Gastroesophageal sphincter (tissue), 4 donors: Measurements from ENCODE around the gene KLHDC3. TPM values are rescaled to one million over a fixed set of nuclear protein-coding genes. Genes with fewer than 3 reads are reported as not detected.
A peak's percentile ranks its signal among the peaks of the same experiment; 100 is the strongest.

ENCODE experiments used
- ATAC-seq: fragments of 150-250 bp; one replicate; pipeline ENCODE4 v1.9.1; 2016; ENCODE audit warnings: mild to moderate bottlenecking, moderate library complexity
- H3K27ac ChIP-seq, 4 donors: fragments of 200-600 bp; sonication (generic) in 3 of 4; 1 replicate in 3 of 4; 2 replicates in 1 of 4; pipeline ENCODE4 v1.5.1; 2016 to 2019
- H3K27me3 ChIP-seq: fragments of 200-600 bp; sonication (generic); one replicate; pipeline ENCODE4 v1.5.1; 2019
- H3K36me3 ChIP-seq, 2 donors: fragments of 200-600 bp; sonication (generic); one replicate each; pipeline ENCODE4 v1.5.1; 2019; ENCODE audit warnings: control low read depth in 1 of 2
- H3K4me1 ChIP-seq, 3 donors: fragments of 200-600 bp; sonication (generic); 1 replicate in 2 of 3; 2 replicates in 1 of 3; pipeline ENCODE4 v1.5.1; 2016 to 2019; ENCODE audit warnings: control low read depth in 2 of 3
- H3K4me3 ChIP-seq, 2 donors: fragments of 200-600 bp; sonication (generic); one replicate each; pipeline ENCODE4 v1.5.1; 2019; ENCODE audit warnings: mild to moderate bottlenecking in 1 of 2, moderate library complexity in 1 of 2
- H3K9me3 ChIP-seq, 3 donors: fragments of 200-600 bp; sonication (generic); one replicate each; pipeline ENCODE4 v1.5.1; 2017 to 2019; ENCODE audit warnings: control low read depth in 2 of 3
- EP300 ChIP-seq: sonication (generic); formaldehyde crosslinking; IDR thresholded peaks from one replicate; pipeline ENCODE4 v1.6.1; 2017; ENCODE audit warnings: antibody characterized with exemption, mild to moderate bottlenecking
- POLR2A ChIP-seq, 2 donors: fragments of 450-650 bp; IDR thresholded peaks; one replicate each; pipeline ENCODE4 v1.6.1; 2017; ENCODE audit warnings: antibody characterized with exemption in 2 of 2, mild to moderate bottlenecking in 2 of 2, moderate library complexity in 1 of 2
- POLR2AphosphoS5 ChIP-seq: sonication (generic); formaldehyde crosslinking; IDR thresholded peaks from one replicate; pipeline ENCODE4 v1.6.1; 2017; ENCODE audit warnings: antibody characterized with exemption
- WGBS, 2 donors: methylation state at CpG; one replicate each; pipeline ENCODE4 v1.1.5; 2018; ENCODE audit warnings: low coverage in 1 of 2; 5-methylcytosine and 5-hydroxymethylcytosine counted together
- total RNA-seq, 4 donors: library from RNA; depleted of rRNA; stranded (reverse); fragments of >200 nt; gene quantifications; one replicate each; pipeline ENCODE4 v1.1.0, GENCODE V29; 2016
- TF ChIP-seq, protein P1 (sequence below), 4 experiments: fragments of 200-600 bp in 2 of 4; fragments of 450-650 bp in 2 of 4; sonication (generic) in 1 of 4; IDR thresholded peaks; one replicate each; pipeline ENCODE4 v1.5.1; 2017 to 2019; ENCODE audit warnings: antibody characterized with exemption in 4 of 4, mild to moderate bottlenecking in 2 of 4, moderate library complexity in 2 of 4

The KLHDC3 gene
- total RNA-seq, 4 donors from 2014 or later, result 96.9 to 145 (median 129) TPM

DNA sequence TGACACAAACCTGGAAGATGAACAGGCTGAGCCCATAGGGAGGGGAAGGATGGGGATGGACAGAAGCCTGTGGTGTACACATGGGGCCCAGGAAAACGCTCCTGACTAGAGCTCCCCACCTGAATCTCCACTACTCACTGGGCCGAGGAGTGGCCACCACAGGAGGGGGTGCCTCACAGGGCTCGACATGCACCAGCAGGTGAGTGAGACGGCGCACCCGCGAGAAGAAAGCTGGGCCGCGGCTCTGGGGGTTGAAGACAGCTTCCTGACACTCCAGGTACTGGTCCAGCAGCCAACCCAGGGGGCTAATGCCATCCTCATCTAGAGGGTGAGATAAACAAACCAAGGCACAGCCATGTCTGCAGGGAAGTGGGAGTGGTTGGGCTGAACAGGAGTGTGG, 29.3 kb downstream of the KLHDC3 start:
- TF ChIP-seq POLR2AphosphoS5, result no peak
- Histone ChIP-seq H3K27ac (no peak overlapping the region), H3K9me3 (no peaks in the 10 kb centered on the region), H3K36me3 (peaks cover 0 to 95% of the 10 kb centered on the region in 2 donors), H3K27me3 (no peaks in the 10 kb centered on the region), H3K4me1 (no peaks in the 10 kb centered on the region), H3K4me3 (no peak overlapping the region)
- 90% methylated on average over 2 of the region's 9 CpGs; no CpG with 5 or more reads in 1 of the 2 donors for WGBS, 2 donors
- no peak for ATAC-seq

DNA sequence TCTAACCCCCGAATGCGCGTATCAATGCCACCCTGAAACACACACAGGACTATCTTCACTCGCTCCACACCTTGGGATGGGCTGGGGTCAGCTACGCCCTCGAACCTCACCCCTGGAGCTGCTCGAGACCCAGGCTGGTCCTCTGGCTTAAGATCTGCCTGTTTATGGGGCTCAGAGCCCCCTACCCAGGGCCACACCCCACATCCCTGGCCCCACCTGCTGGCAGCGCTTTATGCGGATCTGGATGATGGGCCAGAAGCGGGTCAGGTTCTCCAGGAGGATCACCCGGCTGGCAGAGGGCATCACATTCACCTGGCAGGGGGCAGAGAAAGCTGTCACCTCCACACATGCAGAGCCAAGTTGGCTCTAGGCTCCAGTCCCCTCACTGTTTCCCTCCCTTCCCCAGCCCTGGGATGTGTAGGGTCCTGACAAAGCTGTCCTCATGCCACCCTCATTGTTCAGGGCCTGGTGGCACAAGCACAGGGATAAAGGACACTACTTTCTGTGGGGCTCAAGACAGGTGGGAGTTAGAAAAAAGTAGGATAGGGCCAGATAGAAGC, 31.4 kb downstream of the KLHDC3 start:
- WGBS, 2 donors, result 100% methylated on average over 2 to 3 of the region's 11 CpGs
- Histone ChIP-seq H3K4me3 (no peak overlapping the region), H3K9me3 (no peaks in the 10 kb centered on the region), H3K27ac (no peak overlapping the region), H3K4me1 (no peaks in the 10 kb centered on the region), H3K27me3 (no peaks in the 10 kb centered on the region), H3K36me3 (peaks cover 0 to 96% of the 10 kb centered on the region in 2 donors)
- TF ChIP-seq POLR2A (IDR thresholded peaks at IDR 0.05) (no peak), POLR2AphosphoS5 (no peak), EP300 (no peak)
- TF ChIP-seq, protein P1, sequence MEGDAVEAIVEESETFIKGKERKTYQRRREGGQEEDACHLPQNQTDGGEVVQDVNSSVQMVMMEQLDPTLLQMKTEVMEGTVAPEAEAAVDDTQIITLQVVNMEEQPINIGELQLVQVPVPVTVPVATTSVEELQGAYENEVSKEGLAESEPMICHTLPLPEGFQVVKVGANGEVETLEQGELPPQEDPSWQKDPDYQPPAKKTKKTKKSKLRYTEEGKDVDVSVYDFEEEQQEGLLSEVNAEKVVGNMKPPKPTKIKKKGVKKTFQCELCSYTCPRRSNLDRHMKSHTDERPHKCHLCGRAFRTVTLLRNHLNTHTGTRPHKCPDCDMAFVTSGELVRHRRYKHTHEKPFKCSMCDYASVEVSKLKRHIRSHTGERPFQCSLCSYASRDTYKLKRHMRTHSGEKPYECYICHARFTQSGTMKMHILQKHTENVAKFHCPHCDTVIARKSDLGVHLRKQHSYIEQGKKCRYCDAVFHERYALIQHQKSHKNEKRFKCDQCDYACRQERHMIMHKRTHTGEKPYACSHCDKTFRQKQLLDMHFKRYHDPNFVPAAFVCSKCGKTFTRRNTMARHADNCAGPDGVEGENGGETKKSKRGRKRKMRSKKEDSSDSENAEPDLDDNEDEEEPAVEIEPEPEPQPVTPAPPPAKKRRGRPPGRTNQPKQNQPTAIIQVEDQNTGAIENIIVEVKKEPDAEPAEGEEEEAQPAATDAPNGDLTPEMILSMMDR (IDR thresholded peaks at IDR 0.05), result no peak
- no peak for ATAC-seq

DNA sequence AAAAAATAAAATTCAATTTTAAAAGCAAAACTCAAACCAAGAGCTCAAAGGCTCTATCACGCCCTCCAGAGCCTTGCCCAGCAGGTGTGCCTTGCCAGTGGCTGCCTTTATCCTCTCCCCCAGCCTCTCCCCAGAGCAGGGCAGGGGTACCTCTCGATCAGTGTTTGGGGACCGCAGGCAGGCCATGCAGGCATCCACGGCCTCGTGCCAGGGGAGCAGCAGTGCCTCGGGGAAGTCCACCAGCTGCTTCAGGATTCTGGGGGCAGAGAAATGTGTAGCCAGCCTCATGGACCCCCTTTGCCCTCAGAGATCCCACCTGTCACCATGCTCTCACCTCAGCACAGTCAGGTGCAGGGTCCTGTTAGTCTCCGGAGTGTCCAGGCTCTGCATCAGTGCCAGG, 33.9 kb downstream of the KLHDC3 start:
- peaks cover 0 to 82% of the 10 kb centered on the region in 2 donors for H3K36me3 ChIP-seq
- TF ChIP-seq POLR2AphosphoS5 (no peak), POLR2A (IDR thresholded peaks at IDR 0.05) (no peak), EP300 (no peak)
- TF ChIP-seq, protein P1 (IDR thresholded peaks at IDR 0.05), result no peak

DNA sequence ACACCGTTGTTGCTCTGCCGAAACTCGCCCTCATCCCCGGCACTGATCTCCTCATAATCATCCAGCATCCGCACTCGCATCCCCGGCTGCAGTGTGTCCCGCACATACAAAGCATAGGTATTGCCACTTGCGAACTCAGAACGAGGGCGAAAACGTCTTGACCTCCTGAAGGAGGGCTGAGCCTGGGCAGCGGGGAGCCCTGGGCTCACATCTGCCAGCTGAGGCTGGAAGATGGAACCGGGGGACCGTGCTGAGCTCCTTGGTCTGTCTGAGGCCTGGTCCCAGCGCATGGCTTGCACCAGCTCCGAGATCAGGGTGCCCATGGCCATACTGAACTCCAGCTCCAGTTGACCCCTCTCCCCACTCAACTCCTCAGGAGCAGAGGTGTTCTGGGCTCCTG, 36.9 kb downstream of the KLHDC3 start:
- ATAC-seq, result no peak
- H3K36me3 ChIP-seq, result peaks cover 0 to 65% of the 10 kb centered on the region in 2 donors
- WGBS, 2 donors, result no CpG with 5 or more reads among the region's 17 CpGs
- H3K27me3 ChIP-seq, result no peaks in the 10 kb centered on the region
- no peak overlapping the region for H3K4me3 ChIP-seq
- H3K27ac ChIP-seq, result no peak overlapping the region
- H3K4me1 ChIP-seq, result peaks cover 0 to 28% (median 9%) of the 10 kb centered on the region in 3 donors
- no peaks in the 10 kb centered on the region for H3K9me3 ChIP-seq
- TF ChIP-seq POLR2AphosphoS5, result no peak
- TF ChIP-seq, protein P1 (IDR thresholded peaks at IDR 0.05), result no peak
- no peak for TF ChIP-seq EP300
- no peak for TF ChIP-seq POLR2A (IDR thresholded peaks at IDR 0.05)

More for the DNA sequence above, 33.9 kb downstream of the KLHDC3 start:
- ATAC-seq, result no peak
- H3K9me3 ChIP-seq, result no peaks in the 10 kb centered on the region
- no peaks in the 10 kb centered on the region for H3K27me3 ChIP-seq
- H3K4me3 ChIP-seq, result no peak overlapping the region
- WGBS, 2 donors, result 62 to 81% methylated on average over 2 to 5 of the region's 7 CpGs
- peaks cover 0 to 12% (median 2%) of the 10 kb centered on the region in 3 donors for H3K4me1 ChIP-seq
- no peak overlapping the region for H3K27ac ChIP-seq

DNA sequence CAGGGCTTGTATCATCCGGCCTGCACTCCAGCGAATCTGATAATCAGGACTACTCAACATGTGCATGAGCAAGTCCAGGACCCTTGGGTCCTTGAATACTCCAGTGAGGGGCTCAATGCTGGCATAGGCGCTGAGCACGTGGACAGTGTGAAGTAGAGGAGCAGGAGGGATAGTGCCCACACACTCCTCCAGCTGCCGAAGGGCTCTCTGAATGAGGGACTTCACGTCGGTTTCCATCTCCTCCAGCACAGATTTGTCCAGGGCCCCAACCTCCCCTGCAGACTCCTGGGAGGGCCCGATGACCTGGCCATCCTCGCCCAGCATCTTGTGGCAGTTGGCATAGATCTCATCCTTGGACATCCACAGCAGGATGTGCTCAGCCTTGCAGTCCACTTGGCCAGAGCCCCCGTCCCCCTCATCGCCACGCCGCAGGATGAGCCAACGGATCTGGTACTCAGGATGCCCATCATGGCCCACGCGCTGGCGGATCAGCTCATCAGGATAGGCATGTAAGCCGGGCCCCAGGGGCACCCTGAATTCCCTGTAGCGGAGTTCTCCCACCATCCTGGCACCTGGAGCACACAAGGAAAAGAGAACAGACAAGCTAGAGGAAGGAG, 38.3 kb downstream of the KLHDC3 start:
- ATAC-seq, result no peak
- no peaks in the 10 kb centered on the region for H3K27me3 ChIP-seq
- WGBS, 2 donors, result 100% methylated on average over 5 of the region's 19 CpGs; no CpG with 5 or more reads in 1 of the 2 donors
- no peak overlapping the region for H3K4me3 ChIP-seq
- TF ChIP-seq, protein P1 (IDR thresholded peaks at IDR 0.05), result no peak
- TF ChIP-seq EP300 (no peak), POLR2A (IDR thresholded peaks at IDR 0.05) (no peak), POLR2AphosphoS5 (no peak)
- H3K4me1 ChIP-seq, result peaks cover 0 to 28% (median 9%) of the 10 kb centered on the region in 3 donors
- H3K36me3 ChIP-seq, result peaks cover 0 to 65% of the 10 kb centered on the region in 2 donors
- H3K9me3 ChIP-seq, result no peaks in the 10 kb centered on the region
- peak overlapping the region in 3 of 4 donors; percentile 88 to 95 (median 93) for H3K27ac ChIP-seq
